Uterine smooth muscle cell (primary cell): ENCODE results near the gene C9orf153. TPM values are rescaled to one million over a fixed set of nuclear protein-coding genes. Genes with fewer than 3 reads are reported as not detected.

Experiments
- total RNA-seq: library from RNA; depleted of rRNA; stranded (reverse); fragments of >200 nt; gene quantifications from 2 replicates; pipeline ENCODE4 v1.2.3, GENCODE V29; 2014

Gene C9orf153
- 0.25 TPM in 1 of 2 replicates, not detected in the other for total RNA-seq

GRCh38 chr9:86259557-86259956 lies at the start of gene C9orf153:
C9orf153 (minus strand) TSS chr9:86259657; CDS start chr9:86229603, 30,054 bp downstream.

GRCh38 chr9:86282077-86282978 lies 22.9 kb upstream of the C9orf153 start, which contains the start of gene ISCA1:
ISCA1 (minus strand) TSS chr9:86282538; CDS start chr9:86282458, 80 bp downstream.

Other genes starting within 250 kb of the C9orf153 start
- gene GOLM1, start 160.1 kb downstream of the C9orf153 start, total RNA-seq: 68.8 and 123 TPM in 2 replicates
- gene ISCA1, start 22.9 kb upstream of the C9orf153 start, total RNA-seq: 15.5 and 17.5 TPM in 2 replicates
- gene TUT7, start 94.8 kb upstream of the C9orf153 start, total RNA-seq: 42.6 and 51.0 TPM in 2 replicates